AG04450 (cell line): ENCODE results near the gene ZC3H12D. TPM values are rescaled to one million over a fixed set of nuclear protein-coding genes. Genes with fewer than 3 reads are reported as not detected.

Experiments
- CTCF ChIA-PET: fragments of 300-600, 350-600 bp; formaldehyde crosslinking; extraction: SDS; loops from one replicate; lab custom pipeline; 2022; ENCODE audit warnings: antibody characterized with exemption, inconsistent platforms; lab: Charles Lee
- POLR2A ChIA-PET: fragments of 350-600 bp; formaldehyde crosslinking; extraction: SDS; loops from one replicate; lab custom pipeline; 2021; ENCODE audit warnings: antibody characterized with exemption, inconsistent platforms; lab: Yijun Ruan, JAX
- DNase-seq: peaks from one replicate; pipeline ENCODE4 v3.0.0-alpha.2; 2011; ENCODE audit warnings: low read depth, low spot score
- H3K27ac ChIP-seq: one replicate; pipeline ENCODE4 v1.5.1; 2012; ENCODE audit warnings: low read depth, low read length, control low read depth
- H3K27me3 ChIP-seq: one replicate; pipeline ENCODE4 v1.6.0; 2012; ENCODE audit warnings: low read length; ENCODE audit not compliant: control insufficient read depth, insufficient read depth
- H3K4me3 ChIP-seq: 2 replicates; pipeline ENCODE4 v1.5.1; 2011; ENCODE audit warnings: mild to moderate bottlenecking, low read depth, low read length, control low read depth
- H3K9me3 ChIP-seq: 2 replicates; pipeline ENCODE4 v1.5.1; 2012; ENCODE audit warnings: low read length; ENCODE audit not compliant: control insufficient read depth, insufficient read depth
- CTCF ChIP-seq: IDR thresholded peaks from 2 replicates; pipeline ENCODE4 v1.5.1; 2011; ENCODE audit warnings: low read depth, low read length, control low read depth, inconsistent platforms
- polyA plus RNA-seq: library from polyadenylated mRNA; depleted of rRNA; stranded (reverse); fragments of >200 nt; gene quantifications from 2 replicates; pipeline ENCODE4 v1.2.3, GENCODE V29; 2011

ZC3H12D gene
- polyA plus RNA-seq, 1 experiment: 0.01 TPM

- H3K27ac ChIP-seq: no peak overlapping the region
- H3K9me3 ChIP-seq: no peaks in the 10 kb centered on the region; the same call in 1 of the 2 replicates
- ChIA-PET CTCF (no interaction called here), POLR2A (no interaction called here)
- H3K4me3 ChIP-seq: no peak overlapping the region; the same call in 1 of the 2 replicates
- TF ChIP-seq CTCF: no peak
- DNase-seq: no peak
- no peaks in the 10 kb centered on the region for H3K27me3 ChIP-seq
Measured at GRCh38 chr6:149451376-149452036, 33.3 kb downstream of the ZC3H12D start.

GRCh38 chr6:149450679-149451375, 34.0 kb downstream of the ZC3H12D start:
- ChIA-PET POLR2A (no interaction called here), CTCF (no interaction called here)
- Histone ChIP-seq H3K27me3 (no peaks in the 10 kb centered on the region), H3K4me3 (peak overlapping the region; percentile 38; the same call in 1 of the 2 replicates), H3K9me3 (no peaks in the 10 kb centered on the region; the same call in 1 of the 2 replicates), H3K27ac (no peak overlapping the region)
- no peak for TF ChIP-seq CTCF
- no peak for DNase-seq

GRCh38 chr6:149449831-149450678, 34.8 kb downstream of the ZC3H12D start:
- H3K4me3 ChIP-seq: no peak overlapping the region; the same call in 1 of the 2 replicates
- no peaks in the 10 kb centered on the region for H3K27me3 ChIP-seq
- no peak for TF ChIP-seq CTCF
- POLR2A ChIA-PET: no interaction called here
- no peak for DNase-seq
- CTCF ChIA-PET: interaction anchor here (1.3 kb wide), 1 partner anchor 18 kb away, joined by 3 read pairs; no protein-coding TSS in a partner anchor
- H3K9me3 ChIP-seq: no peaks in the 10 kb centered on the region; the same call in 1 of the 2 replicates
- H3K27ac ChIP-seq: no peak overlapping the region

GRCh38 chr6:149448821-149449453, 35.9 kb downstream of the ZC3H12D start:
- Histone ChIP-seq H3K27me3 (no peaks in the 10 kb centered on the region), H3K4me3 (no peak overlapping the region), H3K9me3 (no peaks in the 10 kb centered on the region; the same call in 1 of the 2 replicates), H3K27ac (no peak overlapping the region)
- no peak for DNase-seq
- ChIA-PET POLR2A (no interaction called here), CTCF (interaction anchor here (1.3 kb wide), 1 partner anchor 17 kb away, joined by 3 read pairs; no protein-coding TSS in a partner anchor)
- TF ChIP-seq CTCF: no peak
